Thymus (tissue), 11 donors: ENCODE data around the gene MED26. TPM values are rescaled to one million over a fixed set of nuclear protein-coding genes. Genes with fewer than 3 reads are reported as not detected.
"Not testable (repeated sequence)": the region's sequence is repeated elsewhere in the genome, so short reads cannot be mapped to it uniquely, and the experiment has no call there.

Experiments
- DNase-seq, 9 donors: peaks; one replicate each; pipeline ENCODE4 v3.0.0-alpha.2; 2013; ENCODE audit warnings: low spot score in 9 of 9, low read depth in 6 of 9, missing footprints in 1 of 9
- H3K27ac ChIP-seq, 2 donors: one replicate each; pipeline ENCODE4 v1.5.1; 2013; ENCODE audit warnings: control low read depth in 1 of 2, low read depth in 1 of 2, low read length in 1 of 2, mild to moderate bottlenecking in 1 of 2, moderate library complexity in 1 of 2
- H3K27me3 ChIP-seq, 2 donors: one replicate each; pipeline ENCODE4 v1.5.1; 2013; ENCODE audit warnings: low read length in 1 of 2; ENCODE audit not compliant: control insufficient read depth in 2 of 2, insufficient read depth in 1 of 2
- H3K36me3 ChIP-seq, 2 donors: one replicate each; pipeline ENCODE4 v1.5.1; 2013; ENCODE audit warnings: low read length in 1 of 2, mild to moderate bottlenecking in 1 of 2, moderate library complexity in 1 of 2; ENCODE audit not compliant: control insufficient read depth in 2 of 2, insufficient read depth in 2 of 2
- H3K4me1 ChIP-seq, 2 donors: one replicate each; pipeline ENCODE4 v1.5.1; 2013; ENCODE audit warnings: low read length in 2 of 2; ENCODE audit not compliant: control insufficient read depth in 2 of 2, insufficient read depth in 2 of 2
- H3K4me3 ChIP-seq, 2 donors: one replicate each; pipeline ENCODE4 v1.5.1; 2013; ENCODE audit warnings: low read length in 2 of 2, control low read depth in 1 of 2, mild to moderate bottlenecking in 1 of 2
- H3K9me3 ChIP-seq, 2 donors: one replicate each; pipeline ENCODE4 v1.5.1; 2013; ENCODE audit warnings: low read length in 1 of 2, mild to moderate bottlenecking in 1 of 2; ENCODE audit not compliant: control insufficient read depth in 2 of 2, insufficient read depth in 1 of 2
- WGBS: extraction: QIAGEN DNeasy Blood & Tissue Kit; methylation state at CpG from one replicate; pipeline ENCODE4 v1.1.7; 2013; 5-methylcytosine and 5-hydroxymethylcytosine counted together
- polyA plus RNA-seq: library from polyadenylated mRNA; stranded (reverse); fragments of 200-250 nt; gene quantifications from one replicate; pipeline ENCODE4 v1.2.3, GENCODE V29; 2013
- total RNA-seq: library from RNA; stranded (reverse); fragments of 120-200 nt; gene quantifications from one replicate; pipeline ENCODE4 v1.2.4, GENCODE V29; 2013
- donor health status: healthy.

The MED26 gene
- total and polyA plus RNA-seq, 2 donors = 6.2 to 8.1 TPM

GRCh38 chr19:16561382-16561781, 66.6 kb downstream of the MED26 start:
- Histone ChIP-seq H3K27ac (no peak overlapping the region), H3K4me1 (peaks cover 5 to 16% of the 10 kb centered on the region in 2 donors), H3K36me3 (peaks cover 50 to 67% of the 10 kb centered on the region in 2 donors), H3K9me3 (no peaks in the 10 kb centered on the region), H3K4me3 (no peak overlapping the region), H3K27me3 (no peaks in the 10 kb centered on the region)
- DNase-seq = no peak
- WGBS = 98% methylated on average over 8 of the region's 8 CpGs

GRCh38 chr19:16559780-16560276, 68.2 kb downstream of the MED26 start:
- no peak overlapping the region for H3K4me3 ChIP-seq
- no peaks in the 10 kb centered on the region for H3K9me3 ChIP-seq
- no peak overlapping the region for H3K27ac ChIP-seq
- H3K27me3 ChIP-seq = no peaks in the 10 kb centered on the region
- DNase-seq = no peak
- H3K36me3 ChIP-seq = peaks cover 56 to 71% of the 10 kb centered on the region in 2 donors
- H3K4me1 ChIP-seq = peaks cover 0 to 7% of the 10 kb centered on the region in 2 donors
- WGBS = 97% methylated on average over 10 of the region's 10 CpGs

GRCh38 chr19:16554776-16555175, 73.2 kb downstream of the MED26 start:
- Histone ChIP-seq H3K27ac (no peak overlapping the region), H3K4me3 (no peak overlapping the region), H3K4me1 (peaks cover 0 to 7% of the 10 kb centered on the region in 2 donors), H3K36me3 (peaks cover 55 to 56% of the 10 kb centered on the region in 2 donors), H3K9me3 (no peaks in the 10 kb centered on the region), H3K27me3 (no peaks in the 10 kb centered on the region)
- 61% methylated on average over 8 of the region's 8 CpGs for WGBS
- DNase-seq = no peak

GRCh38 chr19:16551902-16552301, 76.1 kb downstream of the MED26 start:
- peaks cover 0 to 20% of the 10 kb centered on the region in 2 donors for H3K4me1 ChIP-seq
- not testable (repeated sequence) for H3K9me3 ChIP-seq, DNase-seq, H3K27ac ChIP-seq, H3K27me3 ChIP-seq, H3K4me3 ChIP-seq
- peaks cover 44 to 52% of the 10 kb centered on the region in 2 donors for H3K36me3 ChIP-seq
- 97% methylated on average over 6 of the region's 6 CpGs for WGBS

GRCh38 chr19:16548956-16549355, 79.0 kb downstream of the MED26 start:
- Histone ChIP-seq H3K4me1 (peaks cover 0 to 22% of the 10 kb centered on the region in 2 donors), H3K27me3 (no peaks in the 10 kb centered on the region), H3K27ac (no peak overlapping the region), H3K36me3 (peaks cover 29 to 32% of the 10 kb centered on the region in 2 donors), H3K9me3 (no peaks in the 10 kb centered on the region), H3K4me3 (no peak overlapping the region)
- no peak for DNase-seq
- 96% methylated on average over 4 of the region's 4 CpGs for WGBS

- peaks cover 13 to 43% of the 10 kb centered on the region in 2 donors for H3K4me1 ChIP-seq
- no peak overlapping the region for H3K4me3 ChIP-seq
- H3K9me3 ChIP-seq = no peaks in the 10 kb centered on the region
- 96% methylated on average over 11 of the region's 11 CpGs for WGBS
- no peaks in the 10 kb centered on the region for H3K27me3 ChIP-seq
- DNase-seq = no peak
- no peak overlapping the region for H3K27ac ChIP-seq
- H3K36me3 ChIP-seq = peaks cover 8 to 13% of the 10 kb centered on the region in 2 donors
Observed at GRCh38 chr19:16544473-16545231, 83.4 kb downstream of the MED26 start.

GRCh38 chr19:16543734-16544133, 84.3 kb downstream of the MED26 start:
- Histone ChIP-seq H3K36me3 (peaks cover 11 to 21% of the 10 kb centered on the region in 2 donors), H3K4me1 (peaks cover 15 to 39% of the 10 kb centered on the region in 2 donors)
- H3K4me3 ChIP-seq, DNase-seq, H3K27me3 ChIP-seq, H3K27ac ChIP-seq, H3K9me3 ChIP-seq: not testable (repeated sequence)
- 96% methylated on average over 6 of the region's 6 CpGs for WGBS

GRCh38 chr19:16542910-16543472, 85.0 kb downstream of the MED26 start:
- Histone ChIP-seq H3K27ac (peak overlapping the region; percentile 87 to 91), H3K27me3 (no peaks in the 10 kb centered on the region), H3K4me3 (peak overlapping the region; percentile 84 to 98), H3K4me1 (peaks cover 15 to 33% of the 10 kb centered on the region in 2 donors), H3K36me3 (peaks cover 16 to 25% of the 10 kb centered on the region in 2 donors), H3K9me3 (no peaks in the 10 kb centered on the region)
- WGBS = 8% methylated on average over 15 of the region's 15 CpGs
- no peak for DNase-seq
